PC-9 (cell line): ENCODE measurements around the gene TRAPPC3.

Experiments
- CTCF ChIP-seq: fragments of 200-600 bp; sonication (generic); conservative IDR thresholded peaks from 2 replicates; pipeline ENCODE4 v1.6.1; 2017; ENCODE audit warnings: mixed run types, antibody characterized with exemption, mild to moderate bottlenecking, moderate library complexity
- EZH2 ChIP-seq: fragments of 200-600 bp; sonication (generic); IDR thresholded peaks from 2 replicates; pipeline ENCODE4 v1.8.0; 2017; ENCODE audit warnings: antibody characterized with exemption, low read depth

- TF ChIP-seq CTCF = no peak
- no peak for TF ChIP-seq EZH2
These were observed 48.9 kb downstream of the TRAPPC3 start for GRCh38 chr1:36100376-36100775.
